Glutamatergic neuron (in vitro differentiated cells): ENCODE results near the gene CLIP1. TPM values are rescaled to one million over a fixed set of nuclear protein-coding genes. Genes with fewer than 3 reads are reported as not detected.
"Not testable (repeated sequence)": the region's sequence is repeated elsewhere in the genome, so short reads cannot be mapped to it uniquely, and the experiment has no call there.

Source experiments
- DNase-seq: peaks from one replicate; pipeline ENCODE4 v3.0.0; 2022
- H3K27ac Mint-ChIP-seq: one replicate; pipeline ENCODE4 v1.8.0; 2020; ENCODE audit warnings: mild to moderate bottlenecking, mixed read lengths, inconsistent platforms; ENCODE audit not compliant: unreplicated experiment
- H3K27me3 Mint-ChIP-seq: one replicate; pipeline ENCODE4 v1.8.0; 2020; ENCODE audit warnings: mild to moderate bottlenecking, moderate library complexity, mixed read lengths, inconsistent platforms; ENCODE audit not compliant: unreplicated experiment
- H3K36me3 Mint-ChIP-seq: one replicate; pipeline ENCODE4 v1.8.0; 2020; ENCODE audit warnings: mild to moderate bottlenecking, mixed read lengths, inconsistent platforms; ENCODE audit not compliant: unreplicated experiment
- H3K4me1 Mint-ChIP-seq: one replicate; pipeline ENCODE4 v1.8.0; 2020; ENCODE audit warnings: mild to moderate bottlenecking, low read depth, mixed read lengths, inconsistent platforms; ENCODE audit not compliant: unreplicated experiment
- H3K4me3 Mint-ChIP-seq: one replicate; pipeline ENCODE4 v1.8.0; 2020; ENCODE audit warnings: mild to moderate bottlenecking, mixed read lengths, inconsistent platforms; ENCODE audit not compliant: unreplicated experiment
- H3K9me3 Mint-ChIP-seq: one replicate; pipeline ENCODE4 v1.8.0; 2020; ENCODE audit warnings: mild to moderate bottlenecking, moderate library complexity, mixed read lengths, inconsistent platforms; ENCODE audit not compliant: unreplicated experiment
- CTCF ChIP-seq: fragments of 200-600 bp; sonication (generic); IDR thresholded peaks from one replicate; pipeline ENCODE4 v1.5.0; 2021; ENCODE audit not compliant: partially characterized antibody, unreplicated experiment
- total RNA-seq: library from RNA; stranded (reverse); fragmentation: NEBNext Ultra II Directional; extraction: Animal tissue kit (Norgen Biotek cat#: 25700); gene quantifications from one replicate; pipeline ENCODE4 v1.2.1, GENCODE V29; 2021; ENCODE audit not compliant: unreplicated experiment

Gene CLIP1
- total RNA-seq, 1 donor from 2014 or later = 65.7 TPM

- Mint-ChIP-seq H3K27ac (no peak overlapping the region), H3K9me3 (peaks cover 1% of the 10 kb centered on the region)
Measured at GRCh38 chr12:122437656-122438121, 15.2 kb upstream of the CLIP1 start.

GRCh38 chr12:122435186-122435585 is 12.7 kb upstream of the CLIP1 start:
- H3K36me3 Mint-ChIP-seq = no peaks in the 10 kb centered on the region
- no peak for DNase-seq
- H3K9me3 Mint-ChIP-seq = peaks cover 1% of the 10 kb centered on the region
- peaks cover 6% of the 10 kb centered on the region for H3K4me1 Mint-ChIP-seq
- H3K27ac Mint-ChIP-seq = no peak overlapping the region
- TF ChIP-seq CTCF = no peak
- no peak overlapping the region for H3K4me3 Mint-ChIP-seq
- H3K27me3 Mint-ChIP-seq = peaks cover 3% of the 10 kb centered on the region

More at GRCh38 chr12:122437656-122438121, 15.2 kb upstream of the CLIP1 start:
- no peak for TF ChIP-seq CTCF
- Mint-ChIP-seq H3K36me3 (no peaks in the 10 kb centered on the region), H3K27me3 (peaks cover 3% of the 10 kb centered on the region), H3K4me1 (peaks cover 6% of the 10 kb centered on the region), H3K4me3 (peak overlapping the region; percentile 57)
- peak; percentile 25 for DNase-seq

- not testable (repeated sequence) for H3K4me3 Mint-ChIP-seq, H3K9me3 Mint-ChIP-seq, H3K27me3 Mint-ChIP-seq, H3K27ac Mint-ChIP-seq, H3K4me1 Mint-ChIP-seq, DNase-seq, H3K36me3 Mint-ChIP-seq
Measured at GRCh38 chr12:122429043-122429442, 6.6 kb upstream of the CLIP1 start.

GRCh38 chr12:122427403-122427802 is 4.9 kb upstream of the CLIP1 start:
- peaks cover 11% of the 10 kb centered on the region for H3K9me3 Mint-ChIP-seq
- H3K36me3 Mint-ChIP-seq = no peaks in the 10 kb centered on the region
- H3K4me1 Mint-ChIP-seq = peaks cover 4% of the 10 kb centered on the region
- H3K27me3 Mint-ChIP-seq = peaks cover 5% of the 10 kb centered on the region
- H3K4me3 Mint-ChIP-seq = no peak overlapping the region
- DNase-seq = no peak
- no peak overlapping the region for H3K27ac Mint-ChIP-seq
- TF ChIP-seq CTCF = no peak

GRCh38 chr12:122423258-122424165 is 1.0 kb upstream of the CLIP1 start:
- no peaks in the 10 kb centered on the region for H3K36me3 Mint-ChIP-seq
- peaks cover 11% of the 10 kb centered on the region for H3K27me3 Mint-ChIP-seq
- no peak for TF ChIP-seq CTCF
- peaks cover 6% of the 10 kb centered on the region for H3K4me1 Mint-ChIP-seq
- peaks cover 20% of the 10 kb centered on the region for H3K9me3 Mint-ChIP-seq
- H3K4me3 Mint-ChIP-seq = peak overlapping the region; percentile 90
- peak overlapping the region; percentile 98 for H3K27ac Mint-ChIP-seq
- DNase-seq = peak; percentile 78
